ENCODE results near the gene ALDH2.

GRCh38 chr12:111759991-111760390 is 6.7 kb upstream of the ALDH2 start:
- TF ChIP-seq EZH2 (IDR thresholded peaks at IDR 0.05; ENCODE audit: borderline replicate concordance, control insufficient read depth, low read depth, low read length), result no peak
- TF ChIP-seq EGR1 (IDR thresholded peaks at IDR 0.05; ENCODE audit: borderline replicate concordance in 1 of 2, low read depth in 2 of 2, low read length in 2 of 2), result no peak
- TF ChIP-seq POLR2A (IDR thresholded peaks at IDR 0.05; ENCODE audit: low read depth, low read length), result no peak
- TF ChIP-seq BMI1 (IDR thresholded peaks at IDR 0.05; ENCODE audit: borderline replicate concordance), result no peak

Measured in GM12878 (cell line).